Right renal cortex interstitium (tissue), 3 donors: ENCODE data around the gene BBS9. TPM values are rescaled to one million over a fixed set of nuclear protein-coding genes. Genes with fewer than 3 reads are reported as not detected.

ENCODE experiments used
- DNase-seq, 3 donors: peaks; one replicate each; pipeline ENCODE4 v3.0.0-alpha.2; 2013; ENCODE audit warnings: low read depth in 3 of 3, low spot score in 2 of 3
- polyA plus RNA-seq, 3 donors: library from polyadenylated mRNA; unstranded; fragments of 120-200 nt; gene quantifications; one replicate each; pipeline ENCODE4 v1.2.1, GENCODE V29; 2013; ENCODE audit not compliant: insufficient read length in 3 of 3

Gene BBS9
- polyA plus RNA-seq, 3 donors = 15.6 to 19.3 (median 16.3) TPM

- no peak for DNase-seq
Measured at GRCh38 chr7:33118383-33118782, 11.0 kb upstream of the BBS9 start.

- no peak for DNase-seq
Measured at GRCh38 chr7:33127085-33127484, 2.3 kb upstream of the BBS9 start.

DNA sequence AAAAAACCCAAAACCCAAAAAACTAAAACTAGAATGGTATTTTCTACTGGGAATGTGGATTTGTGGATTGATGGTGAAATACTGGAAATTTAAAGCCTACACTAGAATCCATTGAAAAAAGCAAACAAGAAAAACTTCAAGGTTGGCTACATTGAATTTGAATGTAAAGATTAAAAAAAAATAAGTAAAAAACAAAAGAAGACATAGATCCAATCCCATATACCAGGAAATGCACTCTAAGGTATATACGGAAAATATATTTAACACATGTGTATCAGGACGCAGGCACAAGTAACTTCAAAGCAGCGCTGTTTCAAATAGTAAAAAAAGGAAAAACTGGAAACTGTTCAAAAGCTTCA is 754 bp upstream of the BBS9 start:
- DNase-seq = no peak

DNA sequence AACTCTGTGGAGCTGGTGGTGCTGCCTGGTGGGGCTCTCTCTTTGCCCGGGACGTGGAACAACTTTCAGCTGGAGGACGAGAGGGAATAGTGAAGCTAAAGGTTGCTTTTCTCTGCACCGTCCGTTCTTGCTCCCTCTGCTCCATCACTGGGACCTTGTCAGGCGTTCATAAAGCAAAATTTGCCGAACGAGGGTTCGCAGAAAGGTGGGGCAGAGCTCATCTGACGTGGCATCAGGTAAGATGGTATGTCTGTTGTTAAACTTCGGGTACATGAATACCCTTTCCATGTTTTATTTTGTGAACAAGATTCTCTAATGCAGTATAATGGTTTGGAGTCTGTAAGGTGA is 416 bp downstream of the BBS9 start:
- no peak for DNase-seq

- no peak for DNase-seq
Measured at GRCh38 chr7:33130184-33130583, 820 bp downstream of the BBS9 start.

- DNase-seq = no peak
Measured at GRCh38 chr7:33137103-33137502, 7.7 kb downstream of the BBS9 start.

- no peak for DNase-seq
Measured at GRCh38 chr7:33142585-33142984, 13.2 kb downstream of the BBS9 start.

GRCh38 chr7:33143996-33144718 is 14.8 kb downstream of the BBS9 start:
- no peak for DNase-seq

DNA sequence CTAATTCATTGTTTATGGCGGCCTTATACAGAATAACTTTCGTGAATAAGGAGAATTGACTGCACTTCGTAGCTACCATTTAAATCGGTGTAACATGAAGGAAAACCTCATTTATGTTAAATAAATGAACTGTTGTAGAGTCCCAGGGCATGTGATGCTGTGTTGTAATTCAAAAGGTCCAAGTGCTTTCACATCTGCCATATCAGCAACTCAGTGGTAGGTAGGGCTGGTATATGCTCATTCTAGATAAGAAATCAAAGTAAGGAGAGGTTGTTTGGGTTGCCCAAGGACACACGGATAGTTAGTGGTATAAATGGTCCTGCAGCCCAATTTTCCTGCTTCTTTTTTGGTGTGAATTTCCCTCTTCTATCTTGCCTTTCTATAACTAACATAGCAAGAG is 15.8 kb downstream of the BBS9 start:
- no peak for DNase-seq

GRCh38 chr7:33152087-33152486 is 22.7 kb downstream of the BBS9 start:
- no peak for DNase-seq

- no peak for DNase-seq
Measured at GRCh38 chr7:33155811-33156210, 26.4 kb downstream of the BBS9 start.

DNA sequence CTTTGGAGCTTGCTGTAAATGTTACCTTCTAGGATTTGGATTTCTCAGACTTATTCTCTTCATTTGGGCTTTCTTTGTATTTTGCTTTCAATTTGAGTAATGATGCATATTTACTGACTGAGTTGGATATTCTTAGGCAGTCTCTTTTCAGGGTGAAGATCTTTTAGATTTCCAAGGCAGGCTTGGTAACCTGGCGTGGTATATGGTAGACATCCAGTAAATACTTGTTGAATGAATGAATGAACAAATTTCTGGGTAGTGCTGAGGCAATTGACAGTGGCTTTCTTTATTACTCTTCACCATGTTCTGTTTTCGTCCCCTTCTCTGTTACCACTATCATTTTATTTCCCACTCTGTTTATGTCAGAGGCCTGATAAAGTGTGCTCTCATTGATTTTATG is 27.1 kb downstream of the BBS9 start:
- no peak for DNase-seq

- no peak for DNase-seq
Measured at GRCh38 chr7:33157311-33157710, 27.9 kb downstream of the BBS9 start.

GRCh38 chr7:33157781-33158180 is 28.4 kb downstream of the BBS9 start:
- no peak for DNase-seq

- DNase-seq = no peak
Measured at GRCh38 chr7:33177876-33178275, 48.5 kb downstream of the BBS9 start.

DNA sequence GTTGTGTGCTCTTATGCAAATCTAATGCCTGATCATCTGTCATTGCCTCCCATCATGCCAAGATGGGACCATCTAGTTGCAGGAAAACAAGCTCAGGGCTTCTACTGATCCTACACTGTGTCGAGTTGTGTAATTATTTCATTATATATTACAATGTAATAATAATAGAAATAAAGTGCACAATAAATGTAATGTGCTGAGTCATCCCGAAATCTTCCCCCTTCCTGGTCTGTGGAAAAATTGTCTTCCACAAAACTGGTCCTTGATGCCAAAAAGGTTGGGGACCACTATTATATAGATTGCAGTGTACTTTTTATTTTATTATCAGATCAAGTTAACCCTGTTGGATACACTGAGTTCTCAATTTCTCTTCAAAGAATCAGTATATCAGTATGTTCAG is 50.2 kb downstream of the BBS9 start:
- no peak for DNase-seq

GRCh38 chr7:33183504-33183903 is 54.1 kb downstream of the BBS9 start:
- DNase-seq = no peak

DNA sequence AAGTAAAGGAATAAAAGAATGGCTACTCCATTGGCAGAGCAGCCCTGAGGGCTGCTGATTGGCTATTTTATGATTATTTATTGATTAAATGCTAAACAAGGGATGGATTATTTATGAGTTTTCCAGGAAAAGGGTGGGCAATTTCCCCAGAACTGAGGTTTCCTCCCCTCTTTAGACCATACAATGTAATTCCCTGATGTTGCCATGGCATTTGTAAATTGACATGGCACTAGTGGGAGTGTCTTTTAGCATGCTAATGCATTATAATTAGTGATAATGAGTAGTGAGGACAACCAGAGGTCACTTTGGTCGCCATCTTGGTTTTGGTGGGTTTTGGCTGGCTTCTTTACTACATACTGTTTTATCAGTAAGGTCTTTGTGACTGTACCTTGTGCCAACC is 55.5 kb downstream of the BBS9 start:
- no peak for DNase-seq

GRCh38 chr7:33185786-33186185 is 56.4 kb downstream of the BBS9 start:
- peak; percentile 36 to 52 (median 40) for DNase-seq

DNA sequence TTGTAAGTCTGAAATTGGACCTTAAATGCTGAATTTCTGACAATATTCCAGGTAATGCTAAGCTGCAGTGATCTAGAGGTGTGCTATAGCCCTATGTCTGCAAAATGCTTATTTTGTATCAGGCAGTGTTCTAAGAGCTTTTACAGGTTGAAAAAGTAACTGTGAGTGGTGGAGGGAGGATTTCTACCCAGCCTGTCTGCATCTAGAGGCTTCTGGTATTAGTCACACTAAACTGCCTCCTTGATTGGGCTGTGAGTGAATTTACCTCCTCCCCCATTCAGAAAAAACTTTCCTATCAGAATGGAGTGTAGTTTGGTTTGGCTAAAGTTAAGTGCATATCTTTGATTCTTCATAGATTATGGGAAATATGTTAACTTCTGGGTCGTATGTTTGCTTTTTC is 56.8 kb downstream of the BBS9 start:
- no peak for DNase-seq

DNA sequence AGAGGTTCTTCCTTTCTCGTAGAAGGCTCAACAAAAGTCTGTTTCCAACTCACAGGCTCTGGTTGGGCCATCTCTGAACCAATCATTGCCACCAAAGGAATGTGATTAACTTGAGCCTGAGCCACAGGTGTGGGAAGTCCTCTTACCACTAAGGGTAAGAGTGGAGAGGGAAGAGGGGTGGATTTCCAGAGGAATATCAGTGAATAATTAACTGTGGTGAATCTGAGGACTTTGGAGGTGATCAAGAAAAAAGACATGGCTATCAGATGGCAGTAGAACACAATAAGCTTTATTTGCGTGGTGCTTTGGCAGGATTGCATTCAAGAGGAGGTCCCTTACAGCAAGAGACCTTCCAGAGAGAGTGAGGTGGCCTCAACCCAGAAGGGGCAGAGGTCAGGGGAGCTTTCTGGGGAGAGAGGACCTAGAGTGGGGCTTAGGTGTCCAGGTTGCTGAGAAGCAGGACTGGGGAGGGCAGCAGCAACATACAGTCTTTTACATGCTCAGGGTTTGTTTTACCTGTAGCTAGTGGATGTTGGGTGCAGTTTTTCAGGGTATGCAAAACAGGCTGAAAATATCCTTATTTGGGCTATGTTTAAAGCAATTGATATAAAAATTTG is 61.4 kb downstream of the BBS9 start:
- DNase-seq = no peak

DNA sequence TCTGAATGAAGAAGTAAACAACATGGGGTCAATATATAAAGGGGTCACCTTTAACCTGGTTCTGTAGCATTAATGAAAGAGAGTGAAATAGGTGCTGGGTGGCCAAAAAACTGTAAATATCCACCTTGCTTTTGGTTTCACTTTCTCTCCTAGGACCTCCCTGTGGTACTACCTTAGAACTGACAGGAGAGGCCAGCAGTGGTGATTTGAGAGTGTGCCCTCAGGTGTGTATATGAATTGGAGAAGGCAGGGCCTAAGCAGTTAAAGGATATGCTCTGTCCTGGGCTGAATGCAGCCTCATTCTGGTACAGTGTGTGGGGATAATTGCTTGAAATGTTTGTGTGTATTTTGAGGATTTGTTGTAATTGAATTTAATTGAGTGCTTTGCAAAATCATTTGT is 62.0 kb downstream of the BBS9 start:
- no peak for DNase-seq
